Vagina (tissue), 2 donors: ENCODE results near the gene AFF3. TPM values are rescaled to one million over a fixed set of nuclear protein-coding genes. Genes with fewer than 3 reads are reported as not detected.

Source experiments
- DNase-seq, 2 donors: peaks; one replicate each; pipeline ENCODE4 v3.0.0-alpha.2; 2017; ENCODE audit errors: extremely low spot score in 2 of 2
- H3K27ac ChIP-seq: fragments of 200-600 bp; sonication (generic); one replicate; pipeline ENCODE4 v1.5.1; 2019
- H3K27me3 ChIP-seq: fragments of 200-600 bp; sonication (generic); one replicate; pipeline ENCODE4 v1.5.1; 2019
- H3K36me3 ChIP-seq, 2 donors: fragments of 200-600 bp; sonication (generic); one replicate each; pipeline ENCODE4 v1.5.1; 2017 to 2019
- H3K4me1 ChIP-seq: fragments of 200-600 bp; sonication (generic); one replicate; pipeline ENCODE4 v1.5.1; 2019
- H3K4me3 ChIP-seq, 2 donors: fragments of 200-600 bp; sonication (generic); 1 replicate in 1 of 2; 2 replicates in 1 of 2; pipeline ENCODE4 v1.5.1; 2016 to 2019
- H3K9me3 ChIP-seq: fragments of 200-600 bp; sonication (generic); one replicate; pipeline ENCODE4 v1.5.1; 2019
- CTCF ChIP-seq, 3 experiments: fragments of 450-650 bp in 2 of 3; fragments of 200-600 bp in 1 of 3; sonication (generic) in 1 of 3; IDR thresholded peaks; one replicate each; pipeline ENCODE4 v1.5.1; 2017 to 2019; ENCODE audit warnings: antibody characterized with exemption in 3 of 3, mild to moderate bottlenecking in 2 of 3, moderate library complexity in 2 of 3
- POLR2A ChIP-seq, 2 donors: fragments of 450-650 bp; IDR thresholded peaks; one replicate each; pipeline ENCODE4 v1.6.1; 2017; ENCODE audit warnings: antibody characterized with exemption in 2 of 2, mild to moderate bottlenecking in 2 of 2, moderate library complexity in 2 of 2
- POLR2AphosphoS5 ChIP-seq, 2 donors: sonication (generic); formaldehyde crosslinking; IDR thresholded peaks; one replicate each; pipeline ENCODE4 v1.9.0; 2017; ENCODE audit warnings: antibody characterized with exemption in 2 of 2, mild to moderate bottlenecking in 2 of 2, low read depth in 1 of 2; ENCODE audit not compliant: insufficient read depth in 1 of 2
- intact Hi-C: fragments of 100-400 bp; cut with DNase I; formaldehyde crosslinking; loops from one replicate; pipeline ENCODE4 v1.15.1; 2023
- total RNA-seq: library from RNA; depleted of rRNA; stranded (reverse); fragments of >200 nt; gene quantifications from one replicate; pipeline ENCODE4 v1.2.3, GENCODE V29; 2016

The AFF3 gene
- total RNA-seq, 1 donor from 2014 or later: 7.6 TPM

- intact Hi-C loops: no loop called here
- Histone ChIP-seq H3K4me1 (no peaks in the 10 kb centered on the region), H3K9me3 (no peaks in the 10 kb centered on the region), H3K27me3 (no peaks in the 10 kb centered on the region), H3K4me3 (no peak overlapping the region), H3K27ac (no peak overlapping the region), H3K36me3 (no peaks in the 10 kb centered on the region)
- no peak for DNase-seq
- TF ChIP-seq CTCF (IDR thresholded peaks at IDR 0.05) (no peak), POLR2AphosphoS5 (IDR thresholded peaks at IDR 0.05; ENCODE audit: insufficient read depth in 1 of 2, low read depth in 1 of 2) (no peak), POLR2A (IDR thresholded peaks at IDR 0.05) (no peak)
These were observed 341.0 kb downstream of the AFF3 start for GRCh38 chr2:99801327-99801901.

GRCh38 chr2:99797475-99797874, 344.9 kb downstream of the AFF3 start:
- H3K4me1 ChIP-seq: no peaks in the 10 kb centered on the region
- no peak overlapping the region for H3K4me3 ChIP-seq
- H3K27ac ChIP-seq: no peak overlapping the region
- no peaks in the 10 kb centered on the region for H3K36me3 ChIP-seq
- H3K27me3 ChIP-seq: no peaks in the 10 kb centered on the region
- intact Hi-C loops: no loop called here
- TF ChIP-seq CTCF (IDR thresholded peaks at IDR 0.05) (no peak), POLR2A (IDR thresholded peaks at IDR 0.05) (no peak)
- no peak for DNase-seq
- H3K9me3 ChIP-seq: no peaks in the 10 kb centered on the region

- Histone ChIP-seq H3K4me3 (no peak overlapping the region), H3K36me3 (no peaks in the 10 kb centered on the region), H3K9me3 (no peaks in the 10 kb centered on the region), H3K27ac (no peak overlapping the region), H3K27me3 (no peaks in the 10 kb centered on the region), H3K4me1 (no peaks in the 10 kb centered on the region)
- intact Hi-C loops: no loop called here
- DNase-seq: no peak
- no peak for TF ChIP-seq POLR2AphosphoS5 (IDR thresholded peaks at IDR 0.05; ENCODE audit: insufficient read depth in 1 of 2, low read depth in 1 of 2)
- no peak for TF ChIP-seq POLR2A (IDR thresholded peaks at IDR 0.05)
- TF ChIP-seq CTCF (IDR thresholded peaks at IDR 0.05): no peak
These were observed 348.0 kb downstream of the AFF3 start for GRCh38 chr2:99794414-99794813.

- TF ChIP-seq POLR2AphosphoS5 (IDR thresholded peaks at IDR 0.05; ENCODE audit: insufficient read depth in 1 of 2, low read depth in 1 of 2): no peak
- TF ChIP-seq POLR2A (IDR thresholded peaks at IDR 0.05): no peak
- no peak for TF ChIP-seq CTCF (IDR thresholded peaks at IDR 0.05)
- no peaks in the 10 kb centered on the region for H3K36me3 ChIP-seq
- no peaks in the 10 kb centered on the region for H3K9me3 ChIP-seq
- DNase-seq: no peak
- no peaks in the 10 kb centered on the region for H3K4me1 ChIP-seq
- H3K27me3 ChIP-seq: no peaks in the 10 kb centered on the region
- no peak overlapping the region for H3K27ac ChIP-seq
- intact Hi-C loops: no loop called here
- no peak overlapping the region for H3K4me3 ChIP-seq
These were observed 349.4 kb downstream of the AFF3 start for GRCh38 chr2:99793022-99793421.

GRCh38 chr2:99789849-99790248, 352.5 kb downstream of the AFF3 start:
- Histone ChIP-seq H3K4me3 (no peak overlapping the region), H3K4me1 (no peaks in the 10 kb centered on the region), H3K27ac (no peak overlapping the region), H3K36me3 (no peaks in the 10 kb centered on the region), H3K9me3 (no peaks in the 10 kb centered on the region), H3K27me3 (no peaks in the 10 kb centered on the region)
- no peak for DNase-seq
- TF ChIP-seq CTCF (IDR thresholded peaks at IDR 0.05) (no peak), POLR2A (IDR thresholded peaks at IDR 0.05) (no peak), POLR2AphosphoS5 (IDR thresholded peaks at IDR 0.05; ENCODE audit: insufficient read depth in 1 of 2, low read depth in 1 of 2) (no peak)
- intact Hi-C loops: no loop called here
